Right atrium auricular region (tissue), 2 donors: ENCODE measurements around the gene KLHL22. TPM values are rescaled to one million over a fixed set of nuclear protein-coding genes. Genes with fewer than 3 reads are reported as not detected.

ENCODE experiments used
- DNase-seq: peaks from one replicate; pipeline ENCODE4 v3.0.0-alpha.2; 2019; ENCODE audit warnings: low spot score
- H3K27ac ChIP-seq, 2 donors: fragments of 200-600 bp; sonication (generic); 1 replicate in 1 of 2; 2 replicates in 1 of 2; pipeline ENCODE4 v1.5.1; 2016 to 2019
- H3K27me3 ChIP-seq, 2 donors: fragments of 200-600 bp; sonication (generic); one replicate each; pipeline versions ENCODE4 v1.5.1 to v1.6.0; 2017 to 2019
- H3K36me3 ChIP-seq: fragments of 200-600 bp; sonication (generic); one replicate; pipeline ENCODE4 v1.5.1; 2016
- H3K4me1 ChIP-seq, 2 donors: fragments of 200-600 bp; sonication (generic); one replicate each; pipeline versions ENCODE4 v1.5.1 to v1.6.0; 2017 to 2019
- H3K4me3 ChIP-seq, 2 donors: fragments of 200-600 bp; sonication (generic); 1 replicate in 1 of 2; 2 replicates in 1 of 2; pipeline ENCODE4 v1.5.1; 2017 to 2019; ENCODE audit warnings: mild to moderate bottlenecking in 1 of 2, moderate library complexity in 1 of 2
- H3K9me3 ChIP-seq, 2 donors: fragments of 200-600 bp; sonication (generic); one replicate each; pipeline ENCODE4 v1.5.1; 2019
- total RNA-seq, 2 donors: library from RNA; depleted of rRNA; stranded (reverse); fragments of >200 nt; gene quantifications; one replicate each; pipeline ENCODE4 v1.1.0, GENCODE V29; 2016
- TF ChIP-seq, protein P1 (sequence below), 2 donors: fragments of 200-600 bp; sonication (generic); IDR thresholded peaks; one replicate each; pipeline ENCODE4 v1.5.1; 2019; ENCODE audit warnings: antibody characterized with exemption in 2 of 2

KLHL22 gene
- total RNA-seq, 2 donors from 2014 or later: 16.0 to 21.9 TPM

DNA sequence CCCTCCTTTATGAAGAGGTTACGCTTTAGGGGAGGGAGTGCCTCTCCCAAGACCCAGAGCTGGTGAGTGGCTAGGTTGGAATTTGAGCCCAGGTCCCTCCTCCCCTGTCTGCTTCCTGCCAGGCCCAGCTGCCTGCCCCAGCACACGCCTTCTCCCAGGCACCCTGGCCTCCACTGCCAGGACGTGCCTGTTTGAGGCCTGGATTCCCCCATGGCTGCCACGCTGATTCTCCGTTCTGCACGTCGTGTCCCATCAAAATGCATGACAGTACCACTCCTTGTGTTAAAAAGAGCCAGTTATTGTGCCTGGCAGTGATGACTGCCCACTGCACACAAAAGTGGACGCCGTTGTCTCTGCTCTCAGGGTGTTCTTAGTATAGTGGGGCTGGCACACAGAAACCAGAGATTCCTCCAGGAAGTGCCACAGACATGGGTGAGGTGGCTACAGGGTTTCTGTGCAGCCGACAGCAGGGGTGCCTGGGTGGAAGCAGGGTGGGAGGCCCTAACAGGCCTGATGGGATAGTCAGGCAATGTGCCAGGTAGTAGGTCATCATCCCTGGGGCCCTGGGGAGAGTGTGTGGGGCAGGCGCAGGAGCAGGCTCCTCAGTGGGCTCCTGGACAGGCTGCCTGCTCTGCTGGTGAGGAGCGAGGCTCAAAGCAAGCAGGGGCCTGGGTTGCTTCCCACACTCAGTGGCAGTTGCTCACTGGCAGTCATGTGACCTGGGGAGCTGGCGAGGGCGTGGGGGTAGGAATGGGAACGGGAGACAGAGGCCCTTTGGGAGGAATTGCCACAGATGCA, 36.0 kb upstream of the KLHL22 start:
- Histone ChIP-seq H3K27me3 (no peaks in the 10 kb centered on the region), H3K27ac (peak overlapping the region; percentile 77 to 83), H3K4me1 (peaks cover 0 to 64% of the 10 kb centered on the region in 2 donors), H3K36me3 (peaks cover 6% of the 10 kb centered on the region), H3K4me3 (no peak overlapping the region), H3K9me3 (no peaks in the 10 kb centered on the region)
- peak; percentile 66 for DNase-seq
- TF ChIP-seq, protein P1, sequence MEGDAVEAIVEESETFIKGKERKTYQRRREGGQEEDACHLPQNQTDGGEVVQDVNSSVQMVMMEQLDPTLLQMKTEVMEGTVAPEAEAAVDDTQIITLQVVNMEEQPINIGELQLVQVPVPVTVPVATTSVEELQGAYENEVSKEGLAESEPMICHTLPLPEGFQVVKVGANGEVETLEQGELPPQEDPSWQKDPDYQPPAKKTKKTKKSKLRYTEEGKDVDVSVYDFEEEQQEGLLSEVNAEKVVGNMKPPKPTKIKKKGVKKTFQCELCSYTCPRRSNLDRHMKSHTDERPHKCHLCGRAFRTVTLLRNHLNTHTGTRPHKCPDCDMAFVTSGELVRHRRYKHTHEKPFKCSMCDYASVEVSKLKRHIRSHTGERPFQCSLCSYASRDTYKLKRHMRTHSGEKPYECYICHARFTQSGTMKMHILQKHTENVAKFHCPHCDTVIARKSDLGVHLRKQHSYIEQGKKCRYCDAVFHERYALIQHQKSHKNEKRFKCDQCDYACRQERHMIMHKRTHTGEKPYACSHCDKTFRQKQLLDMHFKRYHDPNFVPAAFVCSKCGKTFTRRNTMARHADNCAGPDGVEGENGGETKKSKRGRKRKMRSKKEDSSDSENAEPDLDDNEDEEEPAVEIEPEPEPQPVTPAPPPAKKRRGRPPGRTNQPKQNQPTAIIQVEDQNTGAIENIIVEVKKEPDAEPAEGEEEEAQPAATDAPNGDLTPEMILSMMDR (IDR thresholded peaks at IDR 0.05): no peak

DNA sequence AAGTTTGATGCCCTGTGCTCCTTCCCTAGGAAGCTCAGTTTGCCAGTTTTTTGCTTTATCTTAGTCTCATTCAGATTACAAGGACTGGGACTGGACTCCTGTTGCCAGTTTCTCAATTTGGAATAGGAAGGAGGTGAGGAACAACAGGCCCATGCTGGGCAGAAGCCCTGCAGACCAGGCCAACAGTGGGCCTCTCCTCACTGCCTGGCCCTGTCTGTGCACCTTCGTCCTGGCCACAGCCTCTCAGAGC, 35.5 kb upstream of the KLHL22 start:
- Histone ChIP-seq H3K4me1 (peaks cover 0 to 64% of the 10 kb centered on the region in 2 donors), H3K36me3 (peaks cover 6% of the 10 kb centered on the region)
- TF ChIP-seq, protein P1 (IDR thresholded peaks at IDR 0.05): no peak

DNA sequence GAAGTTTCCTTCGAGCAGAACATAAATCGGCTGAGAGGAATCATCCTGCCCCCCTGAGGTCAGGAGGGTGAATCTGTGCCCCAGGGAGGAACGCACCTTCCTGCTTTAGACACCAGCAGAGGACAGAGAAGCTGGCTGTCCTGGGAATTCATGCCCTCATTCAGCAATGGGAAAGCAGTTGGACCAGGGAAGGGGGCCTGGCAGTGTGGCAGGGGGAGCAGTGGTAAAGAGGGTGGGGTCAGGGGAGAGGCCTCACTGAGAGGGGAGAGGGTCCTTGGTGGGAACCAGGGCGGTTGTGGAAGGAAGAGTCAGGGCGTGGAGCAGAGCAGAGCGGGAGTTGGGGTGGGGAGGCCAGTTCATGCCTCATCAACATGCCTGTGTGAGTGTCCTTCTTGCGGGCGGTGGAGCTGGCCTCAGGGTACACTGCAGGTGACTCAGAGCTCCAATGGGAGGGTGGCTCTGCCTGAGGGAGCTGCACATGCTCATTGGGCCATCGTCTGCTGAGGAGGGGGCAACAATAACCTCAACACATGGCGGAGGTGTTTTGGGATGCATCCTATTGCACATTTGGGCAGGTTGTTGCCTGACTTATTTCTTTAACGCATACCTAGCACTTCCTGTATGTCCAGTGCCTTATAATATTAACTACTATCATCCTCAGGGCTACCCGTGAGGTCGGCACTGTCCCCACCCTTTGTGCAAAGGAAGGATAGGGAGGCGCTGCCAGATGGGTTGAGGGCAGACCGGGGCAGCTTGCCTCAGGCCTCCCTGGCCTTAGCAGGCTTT, 35.0 kb upstream of the KLHL22 start:
- DNase-seq: no peak
- H3K27me3 ChIP-seq: no peaks in the 10 kb centered on the region
- H3K4me3 ChIP-seq: no peak overlapping the region
- H3K9me3 ChIP-seq: no peaks in the 10 kb centered on the region
- TF ChIP-seq, protein P1 (IDR thresholded peaks at IDR 0.05): no peak
- H3K4me1 ChIP-seq: peaks cover 0 to 67% of the 10 kb centered on the region in 2 donors
- peak overlapping the region; percentile 77 to 83 for H3K27ac ChIP-seq
- H3K36me3 ChIP-seq: peaks cover 6% of the 10 kb centered on the region

More for the DNA sequence above, 35.5 kb upstream of the KLHL22 start:
- no peak overlapping the region for H3K4me3 ChIP-seq
- H3K27me3 ChIP-seq: no peaks in the 10 kb centered on the region
- peak overlapping the region; percentile 77 to 83 for H3K27ac ChIP-seq
- H3K9me3 ChIP-seq: no peaks in the 10 kb centered on the region
- no peak for DNase-seq

DNA sequence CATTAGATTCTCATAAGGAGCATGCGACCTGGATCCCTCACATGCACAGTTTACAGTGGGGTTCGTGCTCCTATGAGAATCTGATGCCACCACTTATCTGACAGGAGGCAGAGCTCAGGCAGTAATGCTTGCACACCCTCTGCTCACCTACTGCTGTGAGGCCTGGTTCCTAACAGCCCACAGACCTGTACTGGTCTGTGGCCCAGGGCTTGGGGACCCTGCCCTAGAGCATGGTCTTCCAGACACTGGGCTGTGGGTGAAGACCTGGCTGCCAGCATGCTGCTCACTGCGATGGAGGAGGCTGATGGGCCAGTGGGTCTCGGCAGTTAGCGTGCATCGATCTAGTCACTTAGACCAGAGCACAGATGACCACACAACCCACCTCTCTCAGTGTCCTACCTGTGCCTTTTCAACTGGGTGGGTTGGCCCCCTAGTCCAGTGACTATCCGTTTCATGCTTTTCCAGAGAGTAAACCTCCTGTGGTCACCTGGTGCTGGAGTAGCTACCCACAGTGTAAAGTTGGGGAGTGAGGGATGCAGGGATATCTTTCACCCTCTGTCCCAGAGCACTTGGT, 32.9 kb upstream of the KLHL22 start:
- TF ChIP-seq, protein P1 (IDR thresholded peaks at IDR 0.05): no peak
- Histone ChIP-seq H3K27me3 (no peaks in the 10 kb centered on the region), H3K27ac (no peak overlapping the region), H3K4me3 (no peak overlapping the region), H3K4me1 (peaks cover 0 to 69% of the 10 kb centered on the region in 2 donors), H3K9me3 (no peaks in the 10 kb centered on the region), H3K36me3 (peaks cover 6% of the 10 kb centered on the region)
- DNase-seq: no peak

DNA sequence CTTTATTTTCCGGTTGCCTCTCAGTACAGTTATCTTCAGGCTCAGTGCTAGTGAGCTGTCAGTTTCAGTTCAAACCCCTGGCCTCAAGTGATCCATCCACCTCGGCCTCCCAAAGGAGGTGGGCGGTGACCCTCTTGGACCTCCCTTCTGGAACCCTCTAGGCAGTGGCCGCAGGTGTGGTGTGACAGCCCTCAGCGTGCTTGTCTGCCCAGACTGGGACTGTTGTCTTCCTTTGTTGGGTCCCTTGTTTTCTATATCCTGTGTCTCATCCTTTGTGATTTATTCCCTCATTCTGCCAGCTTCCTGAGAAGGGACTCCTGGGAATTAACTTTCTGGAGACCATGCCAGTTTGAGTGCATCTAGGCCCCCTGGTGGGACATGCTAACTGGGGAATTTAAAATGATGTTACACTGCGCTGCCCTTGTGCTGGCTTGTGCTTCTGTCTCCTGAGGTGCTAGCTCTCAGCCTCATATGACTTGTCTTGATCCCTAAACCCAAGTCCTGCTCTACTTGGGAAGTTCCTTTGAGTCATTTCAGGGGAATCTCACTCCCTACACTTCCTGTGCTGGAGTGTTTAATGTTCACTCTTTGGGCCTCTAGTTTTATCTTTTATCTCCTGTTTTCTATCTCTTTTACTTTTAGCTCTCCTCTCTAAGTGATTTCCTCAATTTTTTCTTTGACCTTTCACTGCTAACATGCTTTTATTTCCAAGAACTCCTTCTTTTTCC, 31.2 kb upstream of the KLHL22 start:
- no peaks in the 10 kb centered on the region for H3K9me3 ChIP-seq
- peaks cover 0 to 69% of the 10 kb centered on the region in 2 donors for H3K4me1 ChIP-seq
- TF ChIP-seq, protein P1 (IDR thresholded peaks at IDR 0.05): no peak
- no peak overlapping the region for H3K4me3 ChIP-seq
- H3K36me3 ChIP-seq: peaks cover 10% of the 10 kb centered on the region
- no peaks in the 10 kb centered on the region for H3K27me3 ChIP-seq
- no peak for DNase-seq
- peak overlapping the region in 1 of 2 donors; percentile 40 for H3K27ac ChIP-seq
